WI38 (cell line): ENCODE measurements around the gene PRR12.
"Not testable (repeated sequence)": the region's sequence is repeated elsewhere in the genome, so short reads cannot be mapped to it uniquely, and the experiment has no call there.

Source experiments
- H3K4me3 ChIP-seq: 2 replicates; pipeline ENCODE4 v1.5.1; 2011; ENCODE audit warnings: low read depth, mild to moderate bottlenecking, control low read depth, low read length
- TF ChIP-seq, protein P1 (sequence below): IDR thresholded peaks from 2 replicates; pipeline ENCODE4 v1.5.1; 2012; ENCODE audit warnings: low read depth, mild to moderate bottlenecking, control low read depth, low read length

PRR12 gene

DNA sequence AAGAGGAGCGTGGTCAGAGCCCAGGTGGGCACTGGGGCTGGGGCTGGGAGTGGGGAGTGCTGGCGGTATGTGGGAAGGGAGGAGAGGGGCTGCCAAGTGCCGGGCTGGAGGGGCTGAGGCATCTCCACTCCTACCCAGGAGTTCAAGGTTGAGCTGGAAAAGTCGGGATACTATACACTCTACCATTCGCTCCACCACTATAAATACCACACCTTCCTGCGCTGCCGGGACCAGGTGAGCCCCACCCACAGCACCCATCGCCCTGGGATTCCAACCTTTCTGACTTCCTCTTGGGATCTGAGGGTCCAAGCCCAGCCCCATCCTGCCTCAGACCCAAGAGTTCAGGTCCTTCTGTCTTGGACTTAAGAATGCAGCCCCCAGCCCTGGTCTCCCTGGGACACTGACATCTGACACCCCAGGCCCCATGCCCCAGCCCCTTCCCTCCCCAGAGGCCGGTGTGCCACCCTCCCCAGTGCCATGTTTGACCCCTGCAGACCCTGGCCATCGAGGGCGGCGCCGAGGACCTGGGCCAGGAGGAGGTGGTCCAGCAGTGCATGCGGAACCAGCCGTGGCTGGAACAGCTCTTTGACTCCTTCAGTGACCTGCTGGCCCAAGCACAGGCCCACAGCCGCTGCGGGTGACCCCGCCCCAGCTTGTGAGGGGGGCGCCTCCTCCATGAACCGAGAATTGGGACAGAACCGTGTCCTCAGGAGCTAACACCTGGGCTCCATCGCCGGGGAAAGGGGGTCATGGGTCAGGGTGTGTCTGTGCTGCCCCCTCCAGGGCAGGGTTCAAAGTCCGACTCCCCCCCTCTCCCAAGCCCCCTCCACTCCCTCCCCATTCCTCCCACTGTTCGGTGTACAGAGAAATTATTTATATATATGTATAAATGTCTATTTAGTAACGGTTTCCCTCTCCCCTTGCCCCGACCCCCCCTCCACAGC lies 34.3 kb downstream of the PRR12 start:
- no peak overlapping the region for H3K4me3 ChIP-seq
- TF ChIP-seq, protein P1, sequence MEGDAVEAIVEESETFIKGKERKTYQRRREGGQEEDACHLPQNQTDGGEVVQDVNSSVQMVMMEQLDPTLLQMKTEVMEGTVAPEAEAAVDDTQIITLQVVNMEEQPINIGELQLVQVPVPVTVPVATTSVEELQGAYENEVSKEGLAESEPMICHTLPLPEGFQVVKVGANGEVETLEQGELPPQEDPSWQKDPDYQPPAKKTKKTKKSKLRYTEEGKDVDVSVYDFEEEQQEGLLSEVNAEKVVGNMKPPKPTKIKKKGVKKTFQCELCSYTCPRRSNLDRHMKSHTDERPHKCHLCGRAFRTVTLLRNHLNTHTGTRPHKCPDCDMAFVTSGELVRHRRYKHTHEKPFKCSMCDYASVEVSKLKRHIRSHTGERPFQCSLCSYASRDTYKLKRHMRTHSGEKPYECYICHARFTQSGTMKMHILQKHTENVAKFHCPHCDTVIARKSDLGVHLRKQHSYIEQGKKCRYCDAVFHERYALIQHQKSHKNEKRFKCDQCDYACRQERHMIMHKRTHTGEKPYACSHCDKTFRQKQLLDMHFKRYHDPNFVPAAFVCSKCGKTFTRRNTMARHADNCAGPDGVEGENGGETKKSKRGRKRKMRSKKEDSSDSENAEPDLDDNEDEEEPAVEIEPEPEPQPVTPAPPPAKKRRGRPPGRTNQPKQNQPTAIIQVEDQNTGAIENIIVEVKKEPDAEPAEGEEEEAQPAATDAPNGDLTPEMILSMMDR = no peak

DNA sequence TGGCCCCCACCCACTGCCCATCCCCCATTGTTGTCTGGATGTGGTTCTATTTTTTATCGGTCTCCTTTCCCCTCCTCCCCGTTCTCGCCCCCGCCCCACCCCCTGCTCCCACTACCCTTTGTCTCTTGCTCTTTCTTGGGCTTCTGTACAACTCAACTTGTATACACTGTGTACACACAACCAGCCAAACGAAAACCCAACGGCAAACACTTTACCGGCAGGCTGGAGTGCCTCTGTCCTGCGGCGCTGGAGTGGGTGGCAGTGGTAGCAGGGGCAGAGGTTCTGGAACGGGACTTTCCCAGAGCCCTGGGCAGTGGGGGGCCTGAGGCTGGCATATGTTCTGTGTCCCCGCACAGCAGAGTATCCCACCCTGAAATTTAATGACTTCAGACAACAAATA lies 35.2 kb downstream of the PRR12 start:
- H3K4me3 ChIP-seq = no peak overlapping the region
- TF ChIP-seq, protein P1 = no peak

GRCh38 chr19:49629659-49630058 lies 38.7 kb downstream of the PRR12 start:
- TF ChIP-seq, protein P1 = no peak
- no peak overlapping the region for H3K4me3 ChIP-seq

- H3K4me3 ChIP-seq = no peak overlapping the region
- TF ChIP-seq, protein P1 = no peak
Observed at GRCh38 chr19:49631014-49631588, 40.1 kb downstream of the PRR12 start.

DNA sequence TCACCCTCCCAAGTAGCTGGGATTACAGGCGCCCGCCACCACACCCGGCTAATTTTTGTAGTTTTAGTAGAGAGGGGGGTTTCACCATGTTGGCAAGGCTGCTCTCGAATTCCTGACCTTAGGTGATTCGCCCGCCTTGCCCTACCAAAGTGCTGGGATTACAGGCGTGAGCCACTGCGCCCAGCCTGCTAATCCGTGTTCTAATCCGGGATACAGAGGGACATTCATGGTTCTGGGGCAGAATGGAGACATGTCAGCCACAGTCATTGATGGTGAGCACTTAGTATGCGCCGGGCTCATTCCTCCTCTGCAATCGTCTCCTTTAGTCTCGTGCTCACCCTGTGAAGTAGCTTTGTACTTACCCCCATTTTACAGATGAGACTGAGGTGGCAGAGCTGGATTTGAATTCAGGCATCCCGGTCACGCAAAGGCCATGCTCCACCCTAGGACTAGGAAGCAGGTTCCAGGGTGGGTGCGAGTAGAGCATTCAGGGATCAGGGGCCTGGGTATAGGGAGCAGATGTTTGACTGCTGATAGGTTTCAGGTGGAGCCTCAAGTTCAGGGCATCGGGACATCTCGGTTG lies 40.7 kb downstream of the PRR12 start:
- no peak overlapping the region for H3K4me3 ChIP-seq
- TF ChIP-seq, protein P1 = no peak

- no peak overlapping the region for H3K4me3 ChIP-seq
- TF ChIP-seq, protein P1 = no peak
Observed at GRCh38 chr19:49632576-49632975, 41.6 kb downstream of the PRR12 start.

DNA sequence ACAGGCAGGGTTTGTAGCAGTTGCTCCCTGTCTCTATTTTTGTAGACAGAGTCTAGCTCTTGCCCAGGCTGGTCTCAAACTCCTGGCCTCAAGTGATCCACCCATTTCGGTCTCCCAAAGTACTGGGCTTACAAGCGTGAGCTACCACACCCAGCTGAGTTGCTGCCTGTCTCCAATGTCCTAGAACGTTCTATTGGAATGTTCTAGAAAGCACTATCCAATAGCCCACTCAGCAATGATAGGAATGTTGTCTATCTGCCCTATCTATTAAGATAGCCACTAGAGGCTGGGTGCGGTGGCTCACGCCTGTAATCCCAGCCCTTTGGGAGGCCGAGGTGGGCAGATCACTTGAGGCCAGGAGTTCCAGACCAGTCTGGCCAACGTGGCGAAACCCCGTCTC lies 42.3 kb downstream of the PRR12 start:
- H3K4me3 ChIP-seq = not testable (repeated sequence)
